Measurements from ENCODE around the gene SLC2A14.
"Not testable (repeated sequence)": the region's sequence is repeated elsewhere in the genome, so short reads cannot be mapped to it uniquely, and the experiment has no call there.

The SLC2A14 gene

GRCh38 chr12:7853557-7853956 lies 19.2 kb downstream of the SLC2A14 start:
- no peak for DNase-seq (ENCODE audit: low spot score)
- no peak overlapping the region for H3K27ac ChIP-seq (ENCODE audit: poor library complexity, severe bottlenecking)
- TF ChIP-seq CTCF (IDR thresholded peaks at IDR 0.05; ENCODE audit: poor library complexity, severe bottlenecking): no peak
- no peaks in the 10 kb centered on the region for H3K27me3 ChIP-seq (ENCODE audit: insufficient read depth, poor library complexity, severe bottlenecking)
- H3K36me3 ChIP-seq (ENCODE audit: low read depth): no peaks in the 10 kb centered on the region
- no peaks in the 10 kb centered on the region for H3K4me1 ChIP-seq (ENCODE audit: insufficient read depth, poor library complexity, severe bottlenecking)
- ATAC-seq (ENCODE audit: low read depth): no peak
- no peak overlapping the region for H3K4me3 ChIP-seq (ENCODE audit: severe bottlenecking)
- no peaks in the 10 kb centered on the region for H3K9me3 ChIP-seq (ENCODE audit: severe bottlenecking)

GRCh38 chr12:7851622-7852081 lies 21.1 kb downstream of the SLC2A14 start:
- not testable (repeated sequence) for DNase-seq (ENCODE audit: low spot score); H3K4me1 ChIP-seq (ENCODE audit: insufficient read depth, poor library complexity, severe bottlenecking); ATAC-seq (ENCODE audit: low read depth); H3K27ac ChIP-seq (ENCODE audit: poor library complexity, severe bottlenecking); H3K27me3 ChIP-seq (ENCODE audit: insufficient read depth, poor library complexity, severe bottlenecking); H3K4me3 ChIP-seq (ENCODE audit: severe bottlenecking); H3K9me3 ChIP-seq (ENCODE audit: severe bottlenecking); H3K36me3 ChIP-seq (ENCODE audit: low read depth)

- H3K27ac ChIP-seq (ENCODE audit: poor library complexity, severe bottlenecking); H3K9me3 ChIP-seq (ENCODE audit: severe bottlenecking); ATAC-seq (ENCODE audit: low read depth); H3K4me3 ChIP-seq (ENCODE audit: severe bottlenecking); DNase-seq (ENCODE audit: low spot score); H3K4me1 ChIP-seq (ENCODE audit: insufficient read depth, poor library complexity, severe bottlenecking); H3K36me3 ChIP-seq (ENCODE audit: low read depth); H3K27me3 ChIP-seq (ENCODE audit: insufficient read depth, poor library complexity, severe bottlenecking): not testable (repeated sequence)
These were observed 22.6 kb downstream of the SLC2A14 start for GRCh38 chr12:7850099-7850498.

GRCh38 chr12:7848098-7848422 lies 24.7 kb downstream of the SLC2A14 start:
- H3K27ac ChIP-seq (ENCODE audit: poor library complexity, severe bottlenecking); H3K27me3 ChIP-seq (ENCODE audit: insufficient read depth, poor library complexity, severe bottlenecking); H3K9me3 ChIP-seq (ENCODE audit: severe bottlenecking); H3K36me3 ChIP-seq (ENCODE audit: low read depth); DNase-seq (ENCODE audit: low spot score); ATAC-seq (ENCODE audit: low read depth); H3K4me3 ChIP-seq (ENCODE audit: severe bottlenecking); H3K4me1 ChIP-seq (ENCODE audit: insufficient read depth, poor library complexity, severe bottlenecking): not testable (repeated sequence)

- ATAC-seq (ENCODE audit: low read depth); DNase-seq (ENCODE audit: low spot score); H3K4me3 ChIP-seq (ENCODE audit: severe bottlenecking); H3K36me3 ChIP-seq (ENCODE audit: low read depth); H3K27ac ChIP-seq (ENCODE audit: poor library complexity, severe bottlenecking); H3K9me3 ChIP-seq (ENCODE audit: severe bottlenecking); H3K27me3 ChIP-seq (ENCODE audit: insufficient read depth, poor library complexity, severe bottlenecking); H3K4me1 ChIP-seq (ENCODE audit: insufficient read depth, poor library complexity, severe bottlenecking): not testable (repeated sequence)
These were observed 25.3 kb downstream of the SLC2A14 start for GRCh38 chr12:7847226-7848097.

GRCh38 chr12:7844116-7844515 lies 28.6 kb downstream of the SLC2A14 start:
- no peak overlapping the region for H3K4me3 ChIP-seq (ENCODE audit: severe bottlenecking)
- no peaks in the 10 kb centered on the region for H3K36me3 ChIP-seq (ENCODE audit: low read depth)
- H3K9me3 ChIP-seq (ENCODE audit: severe bottlenecking): no peaks in the 10 kb centered on the region
- H3K27ac ChIP-seq (ENCODE audit: poor library complexity, severe bottlenecking): no peak overlapping the region
- TF ChIP-seq CTCF (IDR thresholded peaks at IDR 0.05; ENCODE audit: poor library complexity, severe bottlenecking): no peak
- H3K4me1 ChIP-seq (ENCODE audit: insufficient read depth, poor library complexity, severe bottlenecking): no peaks in the 10 kb centered on the region
- ATAC-seq (ENCODE audit: low read depth) (no peak), DNase-seq (ENCODE audit: low spot score) (no peak)
- no peaks in the 10 kb centered on the region for H3K27me3 ChIP-seq (ENCODE audit: insufficient read depth, poor library complexity, severe bottlenecking)

GRCh38 chr12:7843583-7843982 lies 29.1 kb downstream of the SLC2A14 start:
- H3K36me3 ChIP-seq (ENCODE audit: low read depth); ATAC-seq (ENCODE audit: low read depth); H3K9me3 ChIP-seq (ENCODE audit: severe bottlenecking); H3K27ac ChIP-seq (ENCODE audit: poor library complexity, severe bottlenecking); H3K4me3 ChIP-seq (ENCODE audit: severe bottlenecking); H3K27me3 ChIP-seq (ENCODE audit: insufficient read depth, poor library complexity, severe bottlenecking); DNase-seq (ENCODE audit: low spot score); H3K4me1 ChIP-seq (ENCODE audit: insufficient read depth, poor library complexity, severe bottlenecking): not testable (repeated sequence)

GRCh38 chr12:7843149-7843548 lies 29.6 kb downstream of the SLC2A14 start:
- not testable (repeated sequence) for H3K27ac ChIP-seq (ENCODE audit: poor library complexity, severe bottlenecking); H3K36me3 ChIP-seq (ENCODE audit: low read depth); DNase-seq (ENCODE audit: low spot score); H3K4me3 ChIP-seq (ENCODE audit: severe bottlenecking); H3K9me3 ChIP-seq (ENCODE audit: severe bottlenecking); ATAC-seq (ENCODE audit: low read depth); H3K4me1 ChIP-seq (ENCODE audit: insufficient read depth, poor library complexity, severe bottlenecking); H3K27me3 ChIP-seq (ENCODE audit: insufficient read depth, poor library complexity, severe bottlenecking)

GRCh38 chr12:7842444-7842843 lies 30.3 kb downstream of the SLC2A14 start:
- H3K36me3 ChIP-seq (ENCODE audit: low read depth); H3K9me3 ChIP-seq (ENCODE audit: severe bottlenecking); H3K4me3 ChIP-seq (ENCODE audit: severe bottlenecking); H3K27me3 ChIP-seq (ENCODE audit: insufficient read depth, poor library complexity, severe bottlenecking); DNase-seq (ENCODE audit: low spot score); ATAC-seq (ENCODE audit: low read depth); H3K4me1 ChIP-seq (ENCODE audit: insufficient read depth, poor library complexity, severe bottlenecking); H3K27ac ChIP-seq (ENCODE audit: poor library complexity, severe bottlenecking): not testable (repeated sequence)

- H3K4me3 ChIP-seq (ENCODE audit: severe bottlenecking); H3K9me3 ChIP-seq (ENCODE audit: severe bottlenecking); DNase-seq (ENCODE audit: low spot score); H3K36me3 ChIP-seq (ENCODE audit: low read depth); H3K27ac ChIP-seq (ENCODE audit: poor library complexity, severe bottlenecking); H3K27me3 ChIP-seq (ENCODE audit: insufficient read depth, poor library complexity, severe bottlenecking); ATAC-seq (ENCODE audit: low read depth); H3K4me1 ChIP-seq (ENCODE audit: insufficient read depth, poor library complexity, severe bottlenecking): not testable (repeated sequence)
These were observed 32.9 kb downstream of the SLC2A14 start for GRCh38 chr12:7839848-7840247.

Data from RWPE2 (cell line).